ENCODE data around the gene COPS7B. TPM values are rescaled to one million over a fixed set of nuclear protein-coding genes. Genes with fewer than 3 reads are reported as not detected.

The COPS7B gene
- total RNA-seq, 2 donors from 2014 or later = 44.6 to 54.5 TPM

DNA sequence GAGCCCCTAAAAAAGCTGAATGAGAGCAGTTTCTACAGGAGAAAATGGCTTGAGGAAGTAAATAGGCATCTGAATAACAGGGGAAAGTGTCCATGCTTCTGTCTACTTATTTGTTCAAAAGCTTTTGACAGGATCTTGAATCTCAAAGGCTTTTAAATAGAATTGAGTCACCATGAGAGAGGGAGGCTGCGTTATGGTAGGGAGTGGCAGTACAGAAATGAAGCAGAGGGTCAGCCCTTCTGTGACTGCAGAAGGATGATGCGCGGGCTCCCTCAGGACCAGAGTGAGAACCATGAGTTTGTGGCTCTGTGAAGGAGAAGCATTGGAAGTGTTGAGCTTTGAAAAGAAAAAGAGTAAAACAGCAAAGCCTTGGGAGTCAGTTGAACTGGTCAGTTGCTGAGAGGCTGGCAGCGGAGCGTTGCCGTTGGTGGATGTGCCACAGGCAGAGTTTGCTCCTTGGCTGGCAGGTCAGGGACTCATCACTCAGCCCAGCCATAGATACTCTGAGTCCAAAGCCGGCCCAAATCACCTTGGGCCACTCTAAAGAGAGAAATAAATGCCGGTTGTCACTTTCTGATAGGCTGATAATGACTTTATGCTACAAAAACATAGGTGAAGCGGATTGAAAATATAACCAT lies 17.4 kb downstream of the COPS7B start:
- no peak overlapping the region for H3K4me3 Mint-ChIP-seq
- no peak for DNase-seq
- ATAC-seq (replicated peaks in 1 of 2) = no peak
- peak overlapping the region; percentile 3 for H3K27ac Mint-ChIP-seq
- no peaks in the 10 kb centered on the region for H3K9me3 Mint-ChIP-seq
- H3K36me3 Mint-ChIP-seq (ENCODE audit: insufficient read depth in 2 of 2) = peaks cover 5 to 13% of the 10 kb centered on the region in 2 donors
- H3K4me1 Mint-ChIP-seq (ENCODE audit: low read depth) = peaks cover 6% of the 10 kb centered on the region
- no peaks in the 10 kb centered on the region for H3K27me3 Mint-ChIP-seq (ENCODE audit: low read depth)

DNA sequence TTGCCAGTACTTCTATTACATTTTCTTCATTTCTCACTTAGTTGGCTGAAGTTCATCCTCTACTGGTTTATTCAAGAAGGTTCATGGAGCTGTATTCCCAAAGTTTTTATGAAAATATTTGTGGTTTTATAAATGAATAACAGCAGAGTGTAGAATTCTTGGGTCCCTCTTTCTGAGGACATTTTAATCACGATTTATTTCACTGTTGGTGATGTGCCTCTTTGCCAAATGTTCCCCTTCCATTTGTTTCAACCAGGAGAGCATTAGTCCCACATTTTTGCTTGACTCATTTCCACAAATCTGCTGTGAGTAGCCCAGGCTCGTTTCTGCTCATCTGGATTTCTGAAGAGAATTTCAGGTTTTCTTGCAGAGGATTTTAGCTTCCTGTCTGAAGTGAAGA lies 20.8 kb downstream of the COPS7B start:
- Mint-ChIP-seq H3K4me1 (ENCODE audit: low read depth) (peaks cover 6% of the 10 kb centered on the region), H3K9me3 (no peaks in the 10 kb centered on the region), H3K4me3 (no peak overlapping the region), H3K36me3 (ENCODE audit: insufficient read depth in 2 of 2) (peaks cover 4 to 10% of the 10 kb centered on the region in 2 donors), H3K27me3 (ENCODE audit: low read depth) (no peaks in the 10 kb centered on the region), H3K27ac (no peak overlapping the region)
- DNase-seq = no peak
- no peak for ATAC-seq (replicated peaks in 1 of 2)

DNA sequence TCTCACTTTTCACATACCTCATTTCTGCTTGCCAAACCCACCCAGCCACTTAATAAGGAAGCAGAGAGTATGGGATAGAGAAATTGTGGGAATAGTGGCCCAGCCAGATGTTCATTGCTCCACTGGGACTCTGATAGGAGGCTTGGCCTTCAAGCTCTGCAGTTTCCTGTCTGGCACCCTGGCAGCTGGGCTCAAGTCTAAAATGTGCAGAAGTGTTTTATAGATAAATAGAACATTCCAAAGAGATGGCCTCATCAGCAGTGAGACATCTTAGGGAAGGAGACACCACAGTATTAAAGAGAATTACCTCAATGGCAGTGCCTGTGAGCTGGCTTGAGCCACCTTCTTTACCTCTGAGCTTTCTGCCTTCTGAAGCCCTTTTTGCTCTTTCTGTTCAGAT lies 24.7 kb downstream of the COPS7B start:
- H3K9me3 Mint-ChIP-seq = no peaks in the 10 kb centered on the region
- DNase-seq (no peak), ATAC-seq (replicated peaks in 1 of 2) (no peak)
- no peaks in the 10 kb centered on the region for H3K27me3 Mint-ChIP-seq (ENCODE audit: low read depth)
- no peaks in the 10 kb centered on the region for H3K4me1 Mint-ChIP-seq (ENCODE audit: low read depth)
- H3K36me3 Mint-ChIP-seq (ENCODE audit: insufficient read depth in 2 of 2) = peaks cover 2 to 14% of the 10 kb centered on the region in 2 donors
- no peak overlapping the region for H3K4me3 Mint-ChIP-seq
- no peak overlapping the region for H3K27ac Mint-ChIP-seq

DNA sequence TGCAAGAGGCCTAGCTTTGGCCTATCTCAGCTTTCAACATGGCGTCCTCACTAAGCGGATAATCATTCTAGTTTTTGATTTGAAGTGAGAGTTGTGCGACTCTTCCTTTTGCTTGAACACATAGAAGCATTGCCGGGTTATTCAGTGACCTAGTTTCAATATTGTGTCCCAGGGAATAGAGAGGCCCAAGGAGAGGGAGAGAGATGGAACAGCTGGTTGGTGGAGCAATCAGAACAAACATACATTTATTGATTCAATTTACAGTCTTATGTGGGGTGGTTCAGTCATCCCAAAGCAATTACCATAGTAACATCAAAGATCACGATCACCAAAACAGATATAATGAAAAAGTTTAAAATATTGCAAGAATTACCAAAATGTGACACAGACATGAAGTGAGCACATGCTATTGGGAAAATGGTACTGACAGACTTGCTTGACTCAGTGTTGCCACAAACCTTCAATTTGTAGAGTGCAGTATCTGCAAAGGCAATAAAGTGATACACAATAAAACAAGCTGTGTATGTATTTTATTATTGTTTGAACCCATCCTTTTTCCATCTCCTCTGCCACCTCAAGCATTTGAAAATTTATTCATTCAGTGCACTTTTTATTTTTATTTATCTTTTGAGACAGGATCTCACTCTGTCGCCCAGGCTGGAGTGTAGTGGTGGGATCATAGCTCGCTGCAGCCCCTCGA lies 30.2 kb downstream of the COPS7B start:
- no peaks in the 10 kb centered on the region for H3K9me3 Mint-ChIP-seq
- no peaks in the 10 kb centered on the region for H3K27me3 Mint-ChIP-seq (ENCODE audit: low read depth)
- no peak overlapping the region for H3K4me3 Mint-ChIP-seq
- no peaks in the 10 kb centered on the region for H3K4me1 Mint-ChIP-seq (ENCODE audit: low read depth)
- no peak for DNase-seq
- peaks cover 2 to 10% of the 10 kb centered on the region in 2 donors for H3K36me3 Mint-ChIP-seq (ENCODE audit: insufficient read depth in 2 of 2)
- H3K27ac Mint-ChIP-seq = no peak overlapping the region
- no peak for ATAC-seq (replicated peaks in 1 of 2)

DNA sequence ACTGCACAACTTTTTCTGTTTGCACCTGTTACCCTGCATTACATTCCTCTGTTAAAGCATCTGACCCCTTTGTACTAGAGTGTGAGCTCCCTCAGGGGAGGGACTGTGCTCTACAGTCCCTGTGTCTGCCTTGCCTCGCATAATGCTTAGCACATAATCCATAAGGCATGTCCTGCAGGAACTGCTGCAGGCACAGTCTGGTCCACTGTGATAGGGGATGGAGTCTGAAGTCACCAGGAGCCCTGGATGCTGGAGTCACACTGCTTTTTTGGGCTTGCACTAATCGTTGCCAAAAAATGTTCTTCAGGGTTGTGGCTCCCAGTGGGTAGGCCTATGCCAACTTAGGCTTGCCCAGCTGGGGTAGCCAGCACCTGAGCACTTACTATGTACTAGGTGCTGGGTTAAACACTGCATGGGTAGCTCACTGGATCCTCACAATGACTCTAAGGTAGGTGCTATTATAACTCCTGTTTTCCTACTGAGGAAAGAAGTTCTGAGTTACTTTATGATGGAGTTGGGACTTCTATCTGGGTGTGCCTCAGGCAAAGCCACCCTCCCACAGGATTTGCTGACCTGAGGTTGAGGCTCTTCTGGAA lies 33.3 kb downstream of the COPS7B start:
- Mint-ChIP-seq H3K36me3 (ENCODE audit: insufficient read depth in 2 of 2) (peaks cover 2 to 3% of the 10 kb centered on the region in 2 donors), H3K9me3 (no peaks in the 10 kb centered on the region), H3K27ac (no peak overlapping the region), H3K4me1 (ENCODE audit: low read depth) (no peaks in the 10 kb centered on the region), H3K27me3 (ENCODE audit: low read depth) (no peaks in the 10 kb centered on the region), H3K4me3 (no peak overlapping the region)
- ATAC-seq (replicated peaks in 1 of 2) (no peak), DNase-seq (no peak)

DNA sequence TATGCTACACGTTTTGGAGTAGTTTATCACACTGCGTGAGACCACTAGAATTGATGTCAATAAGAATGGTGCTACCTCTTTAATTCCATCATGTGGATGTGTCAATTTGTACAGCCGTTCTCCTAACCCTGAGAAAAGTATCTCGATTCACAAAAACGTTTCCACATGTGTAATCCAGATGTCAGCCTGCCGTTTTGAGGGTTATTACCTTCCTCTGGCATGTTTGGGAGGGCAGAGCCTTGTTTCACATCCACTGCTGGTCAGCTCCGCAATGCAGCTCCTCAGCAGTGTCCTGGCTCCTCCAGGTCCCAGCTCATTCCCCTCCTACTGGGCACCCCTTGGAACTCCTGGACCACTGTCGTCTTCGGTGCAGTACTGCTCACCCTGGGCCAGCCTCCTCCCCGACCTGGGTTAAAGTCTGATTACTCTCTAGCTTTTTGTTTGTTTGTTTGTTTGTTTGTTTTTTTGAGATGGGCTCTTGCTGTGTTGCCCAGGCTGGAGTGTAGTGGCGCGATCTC lies 34.6 kb downstream of the COPS7B start:
- Mint-ChIP-seq H3K27ac (no peak overlapping the region), H3K9me3 (no peaks in the 10 kb centered on the region), H3K4me1 (ENCODE audit: low read depth) (no peaks in the 10 kb centered on the region), H3K4me3 (no peak overlapping the region), H3K36me3 (ENCODE audit: insufficient read depth in 2 of 2) (no peaks in the 10 kb centered on the region), H3K27me3 (ENCODE audit: low read depth) (no peaks in the 10 kb centered on the region)
- DNase-seq (no peak), ATAC-seq (replicated peaks in 1 of 2) (no peak)

DNA sequence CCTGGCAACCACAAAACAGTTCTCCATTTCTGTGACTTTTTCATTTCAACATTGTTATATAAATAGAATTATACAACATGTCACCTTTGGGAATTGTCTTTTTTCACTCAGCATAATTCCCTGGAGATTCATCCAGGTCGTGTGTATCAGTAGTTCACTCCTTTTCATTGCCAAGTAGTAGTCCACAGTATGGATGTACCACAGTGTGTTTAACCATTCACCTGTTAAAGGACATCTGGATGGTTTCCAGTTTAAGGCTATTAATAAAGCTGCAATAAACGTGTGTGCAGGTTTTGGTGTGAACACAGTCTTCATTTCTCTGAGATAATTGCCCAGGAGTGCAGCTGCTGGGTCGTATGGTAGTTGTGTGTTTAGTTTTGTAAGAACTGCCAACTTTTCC lies 35.7 kb downstream of the COPS7B start:
- Mint-ChIP-seq H3K4me1 (ENCODE audit: low read depth) (no peaks in the 10 kb centered on the region), H3K9me3 (no peaks in the 10 kb centered on the region), H3K36me3 (ENCODE audit: insufficient read depth in 2 of 2) (no peaks in the 10 kb centered on the region), H3K27ac (no peak overlapping the region), H3K4me3 (no peak overlapping the region), H3K27me3 (ENCODE audit: low read depth) (no peaks in the 10 kb centered on the region)
- ATAC-seq (replicated peaks in 1 of 2) = no peak
- DNase-seq = no peak

DNA sequence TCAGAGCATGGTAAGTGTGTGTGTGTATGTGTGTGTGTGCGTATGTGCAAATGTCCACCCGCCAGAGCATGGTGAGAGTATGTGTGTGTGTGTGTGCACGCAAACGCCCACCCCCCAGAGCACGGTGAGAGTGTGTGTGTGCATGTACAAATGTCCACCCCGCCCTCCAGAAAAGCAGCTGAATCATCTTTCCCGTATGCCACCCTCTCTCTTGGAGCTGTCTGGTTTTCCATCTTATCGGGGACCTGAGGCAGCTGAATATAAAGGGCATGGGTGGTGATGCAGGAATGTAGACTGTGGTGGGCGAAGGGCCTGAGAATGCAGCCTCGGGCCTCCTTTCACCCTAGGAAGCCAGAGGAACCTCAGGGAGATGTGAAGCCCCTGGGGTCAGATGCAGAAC lies 66.9 kb downstream of the COPS7B start:
- ATAC-seq (replicated peaks in 1 of 2) (no peak), DNase-seq (no peak)
- H3K4me3 Mint-ChIP-seq = no peak overlapping the region
- no peaks in the 10 kb centered on the region for H3K4me1 Mint-ChIP-seq (ENCODE audit: low read depth)
- peaks cover 9% of the 10 kb centered on the region for H3K27me3 Mint-ChIP-seq (ENCODE audit: low read depth)
- no peaks in the 10 kb centered on the region for H3K9me3 Mint-ChIP-seq
- H3K36me3 Mint-ChIP-seq (ENCODE audit: insufficient read depth in 2 of 2) = no peaks in the 10 kb centered on the region
- no peak overlapping the region for H3K27ac Mint-ChIP-seq

DNA sequence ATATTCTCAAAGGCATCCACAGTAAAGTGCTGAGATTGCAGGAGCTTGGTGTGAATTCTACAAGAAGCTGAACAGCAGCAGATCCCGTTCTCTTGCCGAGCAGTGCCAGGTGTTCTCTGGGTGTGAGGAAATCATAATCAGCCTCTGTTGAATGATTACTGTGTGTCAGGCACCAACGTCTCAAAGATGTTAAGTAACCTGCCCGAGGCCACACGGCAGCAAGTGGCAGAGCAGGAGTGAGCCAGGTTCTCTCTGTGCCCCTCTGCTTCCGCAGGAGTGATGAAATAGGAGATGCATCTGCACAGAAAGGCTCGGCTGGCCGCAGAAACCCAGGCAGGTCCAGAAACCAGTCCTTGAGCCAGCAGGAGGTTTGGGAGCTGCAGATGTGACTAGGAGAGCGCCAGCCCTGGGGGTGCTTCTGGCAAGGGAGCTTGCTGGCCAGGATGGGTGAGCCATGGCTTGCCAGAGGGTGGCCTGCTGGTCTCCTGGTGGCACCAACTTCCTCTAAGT lies 68.4 kb downstream of the COPS7B start:
- Mint-ChIP-seq H3K27ac (no peak overlapping the region), H3K4me1 (ENCODE audit: low read depth) (no peaks in the 10 kb centered on the region), H3K9me3 (no peaks in the 10 kb centered on the region), H3K27me3 (ENCODE audit: low read depth) (peaks cover 9% of the 10 kb centered on the region), H3K4me3 (no peak overlapping the region), H3K36me3 (ENCODE audit: insufficient read depth in 2 of 2) (no peaks in the 10 kb centered on the region)
- ATAC-seq (replicated peaks in 1 of 2) = no peak
- no peak for DNase-seq

DNA sequence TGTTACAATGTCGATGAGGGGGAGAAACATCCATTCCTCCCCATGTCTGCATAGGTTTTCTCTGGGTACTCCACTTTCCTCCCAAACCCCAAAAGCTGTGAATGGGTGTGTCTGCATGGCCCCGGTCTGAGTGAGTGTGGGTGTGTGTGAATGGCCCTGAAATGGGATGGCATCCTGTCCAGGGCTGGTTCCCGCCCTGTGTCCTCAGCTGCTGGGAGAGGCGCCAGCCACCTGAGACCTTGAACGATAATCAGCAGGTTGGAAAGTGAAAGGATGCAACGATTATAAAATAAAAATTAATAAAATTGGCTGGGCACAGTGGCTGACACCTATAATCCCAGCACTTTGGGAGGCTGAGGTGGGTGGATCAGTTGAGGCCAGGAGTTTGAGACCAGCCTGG lies 70.7 kb downstream of the COPS7B start:
- Mint-ChIP-seq H3K4me1 (ENCODE audit: low read depth) (no peaks in the 10 kb centered on the region), H3K9me3 (no peaks in the 10 kb centered on the region), H3K27me3 (ENCODE audit: low read depth) (peaks cover 7% of the 10 kb centered on the region), H3K36me3 (ENCODE audit: insufficient read depth in 2 of 2) (no peaks in the 10 kb centered on the region), H3K4me3 (no peak overlapping the region), H3K27ac (no peak overlapping the region)
- no peak for ATAC-seq (replicated peaks in 1 of 2)
- no peak for DNase-seq

Other genes starting within 250 kb of the COPS7B start
- not detected for gene TEX44, start 193.6 kb upstream of the COPS7B start, total RNA-seq
- gene PTMA, start 77.9 kb upstream of the COPS7B start, total RNA-seq = 1,000 to 10,000 TPM; 1,057 to 1,154 TPM
- gene PDE6D, start 5.2 kb upstream of the COPS7B start, total RNA-seq = 10 to 100 TPM; 37.8 to 45.0 TPM
- gene NPPC, start 140.0 kb downstream of the COPS7B start, total RNA-seq = 1 to 10 TPM in 1 of 2 donors, under 1 TPM in 1; 0.58 to 1.1 TPM
- gene DIS3L2, start 175.3 kb downstream of the COPS7B start, total RNA-seq = 10 to 100 TPM; 28.8 to 38.3 TPM

All from activated T-cell treated with anti-CD3 and anti-CD28 coated beads, Interleukin-2, amount 50 U/mL, for 72 hours (primary cell).